ENCODE measurements around the gene SFMBT2.
"Not testable (repeated sequence)": the region's sequence is repeated elsewhere in the genome, so short reads cannot be mapped to it uniquely, and the experiment has no call there.

SFMBT2 gene

GRCh38 chr10:7311218-7311849, 99.5 kb downstream of the SFMBT2 start:
- in situ Hi-C loops (cut with MboI; ENCODE audit: low pct_unique_long_range_greater_than_20kb, low sequenced_read_pairs) = no loop called here
- DNase-seq = no peak

GRCh38 chr10:7310076-7310475, 100.8 kb downstream of the SFMBT2 start:
- no peak for DNase-seq
- in situ Hi-C loops (cut with MboI; ENCODE audit: low pct_unique_long_range_greater_than_20kb, low sequenced_read_pairs) = no loop called here

- no peak for DNase-seq
- in situ Hi-C loops (cut with MboI; ENCODE audit: low pct_unique_long_range_greater_than_20kb, low sequenced_read_pairs) = no loop called here
Measured at GRCh38 chr10:7308826-7309225, 102.0 kb downstream of the SFMBT2 start.

GRCh38 chr10:7306616-7307015, 104.2 kb downstream of the SFMBT2 start:
- DNase-seq = no peak
- in situ Hi-C loops (cut with MboI; ENCODE audit: low pct_unique_long_range_greater_than_20kb, low sequenced_read_pairs) = no loop called here

- in situ Hi-C loops (cut with MboI; ENCODE audit: low pct_unique_long_range_greater_than_20kb, low sequenced_read_pairs) = no loop called here
- DNase-seq = peak; percentile 80
Measured at GRCh38 chr10:7306147-7306546, 104.7 kb downstream of the SFMBT2 start.

- no peak for DNase-seq
- in situ Hi-C loops (cut with MboI; ENCODE audit: low pct_unique_long_range_greater_than_20kb, low sequenced_read_pairs) = no loop called here
Measured at GRCh38 chr10:7305053-7305452, 105.8 kb downstream of the SFMBT2 start.

- no peak for DNase-seq
- in situ Hi-C loops (cut with MboI; ENCODE audit: low pct_unique_long_range_greater_than_20kb, low sequenced_read_pairs) = no loop called here
Measured at GRCh38 chr10:7304110-7304509, 106.7 kb downstream of the SFMBT2 start.

GRCh38 chr10:7302930-7303557, 107.8 kb downstream of the SFMBT2 start:
- in situ Hi-C loops (cut with MboI; ENCODE audit: low pct_unique_long_range_greater_than_20kb, low sequenced_read_pairs) = no loop called here
- no peak for DNase-seq

GRCh38 chr10:7302392-7302906, 108.4 kb downstream of the SFMBT2 start:
- peak; percentile 44 for DNase-seq
- in situ Hi-C loops (cut with MboI; ENCODE audit: low pct_unique_long_range_greater_than_20kb, low sequenced_read_pairs) = no loop called here

GRCh38 chr10:7301006-7301778, 109.6 kb downstream of the SFMBT2 start:
- DNase-seq = no peak
- in situ Hi-C loops (cut with MboI; ENCODE audit: low pct_unique_long_range_greater_than_20kb, low sequenced_read_pairs) = no loop called here

GRCh38 chr10:7300384-7300971, 110.4 kb downstream of the SFMBT2 start:
- no peak for DNase-seq
- in situ Hi-C loops (cut with MboI; ENCODE audit: low pct_unique_long_range_greater_than_20kb, low sequenced_read_pairs) = no loop called here

- in situ Hi-C loops (cut with MboI; ENCODE audit: low pct_unique_long_range_greater_than_20kb, low sequenced_read_pairs); DNase-seq: not testable (repeated sequence)
Measured at GRCh38 chr10:7299601-7300325, 111.1 kb downstream of the SFMBT2 start.

- DNase-seq = no peak
- in situ Hi-C loops (cut with MboI; ENCODE audit: low pct_unique_long_range_greater_than_20kb, low sequenced_read_pairs) = no loop called here
Measured at GRCh38 chr10:7298495-7298894, 112.3 kb downstream of the SFMBT2 start.

- in situ Hi-C loops (cut with MboI; ENCODE audit: low pct_unique_long_range_greater_than_20kb, low sequenced_read_pairs) = no loop called here
- no peak for DNase-seq
Measured at GRCh38 chr10:7297094-7297493, 113.7 kb downstream of the SFMBT2 start.

GRCh38 chr10:7296648-7297047, 114.2 kb downstream of the SFMBT2 start:
- no peak for DNase-seq
- in situ Hi-C loops (cut with MboI; ENCODE audit: low pct_unique_long_range_greater_than_20kb, low sequenced_read_pairs) = no loop called here

- in situ Hi-C loops (cut with MboI; ENCODE audit: low pct_unique_long_range_greater_than_20kb, low sequenced_read_pairs) = no loop called here
- DNase-seq = no peak
Measured at GRCh38 chr10:7296076-7296475, 114.8 kb downstream of the SFMBT2 start.

GRCh38 chr10:7293378-7293920, 117.4 kb downstream of the SFMBT2 start:
- no peak for DNase-seq
- in situ Hi-C loops (cut with MboI; ENCODE audit: low pct_unique_long_range_greater_than_20kb, low sequenced_read_pairs) = no loop called here

GRCh38 chr10:7291487-7292270, 119.2 kb downstream of the SFMBT2 start:
- no peak for DNase-seq
- in situ Hi-C loops (cut with MboI; ENCODE audit: low pct_unique_long_range_greater_than_20kb, low sequenced_read_pairs) = no loop called here
